ENCODE data around the gene CPSF3. TPM values are rescaled to one million over a fixed set of nuclear protein-coding genes. Genes with fewer than 3 reads are reported as not detected.

CPSF3 gene
- total and polyA plus RNA-seq, 2 donors (not counting 1 experiment from before 2014, with no cell fraction given): 13.0 to 28.4 TPM

DNA sequence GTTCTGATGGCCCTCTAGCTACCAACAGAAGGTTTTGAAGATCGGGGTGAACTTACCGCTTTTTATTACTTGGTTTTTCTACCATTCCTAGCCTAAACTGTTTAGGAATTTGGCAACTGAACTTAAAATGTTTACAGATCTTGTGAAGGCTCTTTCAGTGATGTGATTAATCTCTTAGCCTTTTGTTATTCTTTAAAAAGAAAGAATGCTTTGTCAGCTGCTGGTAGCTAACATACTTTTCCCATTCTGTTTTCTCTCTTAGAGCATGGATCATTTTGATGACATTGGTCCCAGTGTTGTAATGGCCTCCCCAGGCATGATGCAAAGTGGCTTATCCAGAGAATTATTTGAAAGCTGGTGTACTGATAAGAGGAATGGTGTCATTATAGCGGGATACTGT lies 18.1 kb downstream of the CPSF3 start:
- H3K4me2 ChIP-seq (replicated peaks; ENCODE audit: low read depth, low read length, poor library complexity, severe bottlenecking): no peak overlapping the region
- DNase-seq (no peak), ATAC-seq (ENCODE audit: low read depth) (no peak)
- CTCF ChIA-PET: no interaction called here
- no peaks in the 10 kb centered on the region for H3K4me1 Mint-ChIP-seq
- no peaks in the 10 kb centered on the region for H4K20me1 ChIP-seq (ENCODE audit: control insufficient read depth, insufficient read depth, low read length, poor library complexity, severe bottlenecking)
- H3K9me3 ChIP-seq (ENCODE audit: control extremely low read depth in 1 of 3, control insufficient read depth in 2 of 3, insufficient read depth in 1 of 3, low read length in 2 of 3): no peaks in the 10 kb centered on the region
- POLR2A ChIA-PET: no interaction called here
- intact Hi-C loops (cut with micrococcal nuclease): no loop called here
- no peaks in the 10 kb centered on the region for H3K9me3 Mint-ChIP-seq (ENCODE audit: insufficient read depth)
- H3K4me3 Mint-ChIP-seq: no peak overlapping the region
- no peaks in the 10 kb centered on the region for H3K79me2 ChIP-seq (ENCODE audit: control insufficient read depth, insufficient read depth, low read length)
- H3K27me3 Mint-ChIP-seq: no peaks in the 10 kb centered on the region
- no peak overlapping the region for H3K27ac Mint-ChIP-seq
- no peaks in the 10 kb centered on the region for H3K27me3 ChIP-seq (replicated peaks in 1 of 4; ENCODE audit: control extremely low read depth in 1 of 4, control insufficient read depth in 3 of 4, insufficient read depth in 4 of 4, low read length in 3 of 4)
- H3K4me1 ChIP-seq (ENCODE audit: control insufficient read depth in 2 of 2, insufficient read depth in 2 of 2, low read length in 2 of 2): no peaks in the 10 kb centered on the region
- no peak overlapping the region for H2AFZ ChIP-seq (ENCODE audit: insufficient read depth, low read depth, low read length, poor library complexity, severe bottlenecking)
- TF ChIP-seq EZH2 (IDR thresholded peaks at IDR 0.05; ENCODE audit: borderline replicate concordance, insufficient read depth, low read depth, low read length, poor library complexity, severe bottlenecking): no peak
- TF ChIP-seq, protein P1, sequence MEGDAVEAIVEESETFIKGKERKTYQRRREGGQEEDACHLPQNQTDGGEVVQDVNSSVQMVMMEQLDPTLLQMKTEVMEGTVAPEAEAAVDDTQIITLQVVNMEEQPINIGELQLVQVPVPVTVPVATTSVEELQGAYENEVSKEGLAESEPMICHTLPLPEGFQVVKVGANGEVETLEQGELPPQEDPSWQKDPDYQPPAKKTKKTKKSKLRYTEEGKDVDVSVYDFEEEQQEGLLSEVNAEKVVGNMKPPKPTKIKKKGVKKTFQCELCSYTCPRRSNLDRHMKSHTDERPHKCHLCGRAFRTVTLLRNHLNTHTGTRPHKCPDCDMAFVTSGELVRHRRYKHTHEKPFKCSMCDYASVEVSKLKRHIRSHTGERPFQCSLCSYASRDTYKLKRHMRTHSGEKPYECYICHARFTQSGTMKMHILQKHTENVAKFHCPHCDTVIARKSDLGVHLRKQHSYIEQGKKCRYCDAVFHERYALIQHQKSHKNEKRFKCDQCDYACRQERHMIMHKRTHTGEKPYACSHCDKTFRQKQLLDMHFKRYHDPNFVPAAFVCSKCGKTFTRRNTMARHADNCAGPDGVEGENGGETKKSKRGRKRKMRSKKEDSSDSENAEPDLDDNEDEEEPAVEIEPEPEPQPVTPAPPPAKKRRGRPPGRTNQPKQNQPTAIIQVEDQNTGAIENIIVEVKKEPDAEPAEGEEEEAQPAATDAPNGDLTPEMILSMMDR (IDR thresholded peaks at IDR 0.05): no peak
- no peak overlapping the region for H3K27ac ChIP-seq (ENCODE audit: low read length in 2 of 2)
- WGBS (ENCODE audit: insufficient coverage): 100% methylated on average over 1 of the region's 3 CpGs
- peaks cover 9 to 55% of the 10 kb centered on the region in 2 experiments for H3K36me3 ChIP-seq (replicated peaks in 1 of 2; ENCODE audit: control extremely low read depth in 1 of 2, control insufficient read depth in 1 of 2, extremely low read depth in 1 of 2, insufficient read depth in 2 of 2, low read length in 1 of 2)
- H3K4me3 ChIP-seq (ENCODE audit: control extremely low read depth in 1 of 5, extremely low read depth in 1 of 5, insufficient read depth in 1 of 5, low read depth in 2 of 5, low read length in 4 of 5): no peak overlapping the region
- no peak overlapping the region for H3K9ac ChIP-seq (ENCODE audit: low read length)

DNA sequence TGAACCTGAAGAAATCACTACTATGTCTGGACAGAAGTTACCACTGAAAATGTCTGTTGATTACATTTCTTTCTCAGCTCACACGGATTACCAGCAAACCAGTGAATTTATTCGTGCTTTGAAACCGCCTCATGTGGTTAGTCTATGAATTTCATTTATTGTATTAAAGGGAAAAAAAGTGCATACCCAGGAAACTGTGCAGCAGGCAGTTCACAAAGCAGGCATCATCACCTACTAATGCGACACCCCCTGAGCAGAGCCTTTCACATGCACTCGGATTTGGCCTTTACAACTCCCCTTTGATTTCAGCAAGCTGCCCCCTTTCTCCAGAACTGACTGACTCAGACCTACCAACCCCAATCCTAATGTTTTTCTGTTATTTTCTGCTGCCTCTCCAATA lies 20.1 kb downstream of the CPSF3 start:
- 96% methylated on average over 2 of the region's 5 CpGs for WGBS (ENCODE audit: insufficient coverage)
- H3K9me3 Mint-ChIP-seq (ENCODE audit: insufficient read depth): no peaks in the 10 kb centered on the region
- no peak for ATAC-seq (ENCODE audit: low read depth)
- Histone ChIP-seq H3K9me3 (ENCODE audit: control extremely low read depth in 1 of 3, control insufficient read depth in 2 of 3, insufficient read depth in 1 of 3, low read length in 2 of 3) (no peaks in the 10 kb centered on the region), H3K36me3 (replicated peaks in 1 of 2; ENCODE audit: control extremely low read depth in 1 of 2, control insufficient read depth in 1 of 2, extremely low read depth in 1 of 2, insufficient read depth in 2 of 2, low read length in 1 of 2) (peaks cover 2 to 46% of the 10 kb centered on the region in 2 experiments), H3K4me1 (ENCODE audit: control insufficient read depth in 2 of 2, insufficient read depth in 2 of 2, low read length in 2 of 2) (no peaks in the 10 kb centered on the region), H3K4me3 (ENCODE audit: control extremely low read depth in 1 of 5, extremely low read depth in 1 of 5, insufficient read depth in 1 of 5, low read depth in 2 of 5, low read length in 4 of 5) (no peak overlapping the region), H3K27me3 (replicated peaks in 1 of 4; ENCODE audit: control extremely low read depth in 1 of 4, control insufficient read depth in 3 of 4, insufficient read depth in 4 of 4, low read length in 3 of 4) (no peaks in the 10 kb centered on the region), H3K9ac (ENCODE audit: low read length) (no peak overlapping the region), H3K27ac (ENCODE audit: low read length in 2 of 2) (no peak overlapping the region), H4K20me1 (ENCODE audit: control insufficient read depth, insufficient read depth, low read length, poor library complexity, severe bottlenecking) (no peaks in the 10 kb centered on the region), H3K4me2 (replicated peaks; ENCODE audit: low read depth, low read length, poor library complexity, severe bottlenecking) (no peak overlapping the region), H3K79me2 (ENCODE audit: control insufficient read depth, insufficient read depth, low read length) (no peaks in the 10 kb centered on the region), H2AFZ (ENCODE audit: insufficient read depth, low read depth, low read length, poor library complexity, severe bottlenecking) (no peak overlapping the region)
- H3K4me1 Mint-ChIP-seq: no peaks in the 10 kb centered on the region
- TF ChIP-seq EZH2 (IDR thresholded peaks at IDR 0.05; ENCODE audit: borderline replicate concordance, insufficient read depth, low read depth, low read length, poor library complexity, severe bottlenecking): no peak
- intact Hi-C loops (cut with micrococcal nuclease): no loop called here
- no peaks in the 10 kb centered on the region for H3K27me3 Mint-ChIP-seq
- ChIA-PET POLR2A (no interaction called here), CTCF (no interaction called here)
- DNase-seq: no peak
- no peak overlapping the region for H3K27ac Mint-ChIP-seq
- H3K4me3 Mint-ChIP-seq: no peak overlapping the region

All from B cell (primary cell).